ENCODE results near the gene NPTN. TPM values are rescaled to one million over a fixed set of nuclear protein-coding genes. Genes with fewer than 3 reads are reported as not detected.

NPTN gene
- total RNA-seq, 1 experiment from 2014 or later, result 151 TPM

- H3K27ac ChIP-seq (ENCODE audit: low read length), result no peak overlapping the region
- ATAC-seq (no peak), DNase-seq (ENCODE audit: low read depth, low spot score) (no peak)
- CTCF ChIA-PET, result no interaction called here
- intact Hi-C loops (cut with micrococcal nuclease; ENCODE audit: unreplicated experiment) (no loop called here), in situ Hi-C loops (cut with HindIII; ENCODE audit: low pct_unique_long_range_greater_than_20kb, low sequenced_read_pairs) (no loop called here)
- no TSS peak for BruUV-seq (replicated peaks)
- H3K4me1 ChIP-seq (ENCODE audit: control insufficient read depth, insufficient read depth, low read length), result no peaks in the 10 kb centered on the region
- TF ChIP-seq CTCF (IDR thresholded peaks at IDR 0.05), result no peak
- no peak for TF ChIP-seq SIN3A (IDR thresholded peaks at IDR 0.05; ENCODE audit: borderline replicate concordance, insufficient read depth, low read depth, low read length)
- TF ChIP-seq POLR2AphosphoS5 (IDR thresholded peaks at IDR 0.05; ENCODE audit: low read depth, low read length), result no peak
- no peak for TF ChIP-seq REST (IDR thresholded peaks at IDR 0.05; ENCODE audit: insufficient read depth in 1 of 2, low read depth in 2 of 2, low read length in 1 of 2)
- no peak for TF ChIP-seq TCF7L2 (IDR thresholded peaks at IDR 0.05; ENCODE audit: low read depth, low read length)
- H3K4me3 ChIP-seq (ENCODE audit: low read depth in 2 of 2, low read length in 2 of 2), result no peak overlapping the region
- no peaks in the 10 kb centered on the region for H3K9me3 ChIP-seq (ENCODE audit: control insufficient read depth, insufficient read depth, low read depth, low read length)
- no peaks in the 10 kb centered on the region for H3K36me3 ChIP-seq (ENCODE audit: control insufficient read depth, insufficient read depth, low read length)
- POLR2A ChIA-PET, result no interaction called here
- H3K27me3 ChIP-seq (ENCODE audit: control insufficient read depth, insufficient read depth, low read length), result no peaks in the 10 kb centered on the region
These were observed 91.7 kb downstream of the NPTN start for GRCh38 chr15:73541479-73541878.

GRCh38 chr15:73540161-73540560 lies 93.0 kb downstream of the NPTN start:
- no peaks in the 10 kb centered on the region for H3K36me3 ChIP-seq (ENCODE audit: control insufficient read depth, insufficient read depth, low read length)
- no peak overlapping the region for H3K27ac ChIP-seq (ENCODE audit: low read length)
- H3K4me3 ChIP-seq (ENCODE audit: low read depth in 2 of 2, low read length in 2 of 2), result no peak overlapping the region
- ChIA-PET CTCF (no interaction called here), POLR2A (no interaction called here)
- no peaks in the 10 kb centered on the region for H3K9me3 ChIP-seq (ENCODE audit: control insufficient read depth, insufficient read depth, low read depth, low read length)
- no TSS peak for BruUV-seq (replicated peaks)
- DNase-seq (ENCODE audit: low read depth, low spot score) (no peak), ATAC-seq (no peak)
- intact Hi-C loops (cut with micrococcal nuclease; ENCODE audit: unreplicated experiment), result no loop called here
- in situ Hi-C loops (cut with HindIII; ENCODE audit: low pct_unique_long_range_greater_than_20kb, low sequenced_read_pairs), result no loop called here
- TF ChIP-seq SIN3A (IDR thresholded peaks at IDR 0.05; ENCODE audit: borderline replicate concordance, insufficient read depth, low read depth, low read length) (no peak), REST (IDR thresholded peaks at IDR 0.05; ENCODE audit: insufficient read depth in 1 of 2, low read depth in 2 of 2, low read length in 1 of 2) (no peak), TCF7L2 (IDR thresholded peaks at IDR 0.05; ENCODE audit: low read depth, low read length) (no peak)
- H3K27me3 ChIP-seq (ENCODE audit: control insufficient read depth, insufficient read depth, low read length), result no peaks in the 10 kb centered on the region
- no peaks in the 10 kb centered on the region for H3K4me1 ChIP-seq (ENCODE audit: control insufficient read depth, insufficient read depth, low read length)
